CD4-positive, alpha-beta T cell (primary cell): ENCODE data around the gene SMTNL1. TPM values are rescaled to one million over a fixed set of nuclear protein-coding genes. Genes with fewer than 3 reads are reported as not detected.

Source experiments
- ATAC-seq: fragments of 200-7000 bp; cut with Tn5 transposase; one replicate; pipeline ENCODE4 v1.10.0; 2022; ENCODE audit warnings: mild to moderate bottlenecking; ENCODE audit not compliant: poor library complexity
- CTCF ChIA-PET: fragments of 350-600 bp; sonication (Branson Sonifier 250); formaldehyde crosslinking; loops from one replicate; lab custom pipeline; 2021; ENCODE audit warnings: antibody characterized with exemption, inconsistent platforms; lab: Charles Lee
- POLR2A ChIA-PET: fragments of 350-600 bp; sonication (Branson Sonifier 250); formaldehyde crosslinking; loops from one replicate; lab custom pipeline; 2021; ENCODE audit warnings: antibody characterized with exemption, inconsistent platforms; lab: Charles Lee
- DNase-seq, 14 experiments: peaks; one replicate each; pipeline ENCODE4 v3.0.0-alpha.2; 2013 to 2020; ENCODE audit warnings: mixed read lengths in 2 of 14
- H3K27ac ChIP-seq, 2 donors: one replicate each; pipeline versions ENCODE4 v1.5.1 to v1.7.0; 2013; ENCODE audit warnings: low read length in 2 of 2, low read depth in 1 of 2, mild to moderate bottlenecking in 1 of 2
- H3K27me3 ChIP-seq, 2 experiments: 1 replicate in 1 of 2; 2 replicates in 1 of 2; pipeline versions ENCODE4 v1.6.1 to v1.7.0; 2013; ENCODE audit warnings: low read length in 2 of 2, control low read depth in 1 of 2, mild to moderate bottlenecking in 1 of 2, moderate library complexity in 1 of 2; ENCODE audit not compliant: insufficient read depth in 2 of 2, control insufficient read depth in 1 of 2
- H3K36me3 ChIP-seq: one replicate; pipeline ENCODE4 v1.6.1; 2013; ENCODE audit warnings: low read length, control low read depth; ENCODE audit not compliant: insufficient read depth
- H3K4me1 ChIP-seq: one replicate; pipeline ENCODE4 v1.6.1; 2013; ENCODE audit warnings: low read length, control low read depth; ENCODE audit not compliant: insufficient read depth
- H3K4me3 ChIP-seq: one replicate; pipeline ENCODE4 v1.5.1; 2013; ENCODE audit warnings: mild to moderate bottlenecking, low read length, moderate library complexity
- H3K9me3 ChIP-seq, 2 experiments: 1 replicate in 1 of 2; 2 replicates in 1 of 2; pipeline versions ENCODE4 v1.6.1 to v1.7.0; 2013; ENCODE audit warnings: low read length in 2 of 2, mild to moderate bottlenecking in 2 of 2, control low read depth in 1 of 2, moderate library complexity in 1 of 2; ENCODE audit not compliant: control insufficient read depth in 1 of 2, insufficient read depth in 1 of 2
- H3K27ac Mint-ChIP-seq: one replicate; pipeline ENCODE4 v1.8.0; 2020; ENCODE audit warnings: mixed read lengths
- H3K27me3 Mint-ChIP-seq: one replicate; pipeline ENCODE4 v1.8.0; 2021; ENCODE audit warnings: mixed read lengths
- H3K36me3 Mint-ChIP-seq: one replicate; pipeline ENCODE4 v1.8.0; 2021; ENCODE audit warnings: low read depth, mixed read lengths
- H3K4me1 Mint-ChIP-seq: one replicate; pipeline ENCODE4 v1.8.0; 2021; ENCODE audit warnings: low read depth, mixed read lengths
- H3K4me3 Mint-ChIP-seq: one replicate; pipeline ENCODE4 v1.8.0; 2020; ENCODE audit warnings: mild to moderate bottlenecking, mixed read lengths
- H3K9me3 Mint-ChIP-seq: one replicate; pipeline ENCODE4 v1.8.0; 2020; ENCODE audit warnings: mixed read lengths
- intact Hi-C, 2 experiments: fragments of 100-400 bp; cut with DNase I in 1 of 2; cut with micrococcal nuclease in 1 of 2; formaldehyde crosslinking; loops; one replicate each; pipeline versions ENCODE4 v1.15.1 to v1.9.0; 2023 to 2025; cut with DNase I, micrococcal nuclease
- total RNA-seq, 174 experiments: library from RNA in 2 of 174; stranded (reverse) in 2 of 174; gene quantifications; one replicate each; pipeline ENCODE4 v1.2.3 and lab custom pipeline; 2021 to 2026
- TF ChIP-seq, protein P1 (sequence below): fragments of 200-600 bp; IDR thresholded peaks from one replicate; pipeline ENCODE4 v1.8.0; 2022; ENCODE audit warnings: antibody characterized with exemption, mild to moderate bottlenecking

Gene SMTNL1
- total RNA-seq, 2 experiments from 2014 or later: not detected

DNA sequence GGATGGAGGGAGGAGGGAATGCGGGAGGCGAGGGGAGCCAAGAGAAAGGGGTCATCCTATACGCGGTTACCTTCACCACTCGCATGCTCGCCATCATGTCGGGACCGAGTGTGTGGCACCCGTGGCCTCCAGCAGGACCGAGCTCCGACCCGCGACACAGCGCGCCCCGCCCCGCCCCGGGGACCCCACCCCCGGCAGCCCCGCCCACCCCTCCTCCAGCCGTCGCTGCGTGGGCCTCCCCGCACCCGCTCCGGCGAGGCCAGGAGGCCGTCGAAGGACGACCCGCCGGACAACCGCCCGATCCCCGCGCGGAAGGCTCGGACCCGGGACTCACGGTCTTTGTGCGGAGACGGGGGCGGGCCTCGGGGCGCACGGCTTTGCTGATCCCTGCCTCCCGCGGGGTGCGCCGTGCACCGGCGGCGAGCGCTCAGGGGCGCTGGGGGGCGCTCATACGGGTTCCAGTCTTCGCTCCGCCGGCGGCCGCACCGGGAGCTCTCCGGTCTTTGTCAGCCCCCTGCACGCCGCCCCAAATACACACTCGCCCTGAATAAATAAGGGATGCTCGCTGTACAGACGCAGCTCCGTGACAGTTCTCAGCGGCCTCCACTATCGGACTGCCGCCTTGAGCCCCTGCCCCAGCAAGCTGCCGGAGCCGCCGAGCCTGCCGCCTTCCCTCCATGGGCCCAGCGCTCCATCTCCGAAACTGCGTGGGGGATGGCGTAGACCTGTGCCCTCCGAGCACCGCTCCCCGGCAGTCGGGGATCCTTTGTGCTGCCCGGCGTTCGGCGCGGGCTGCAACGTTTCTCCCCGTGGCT, 30.3 kb downstream of the SMTNL1 start, which contains the start of gene UBE2L6:
Gene UBE2L6 (minus strand): TSS at position 158 of the 815 bp plus-strand sequence. CDS start 61 bp downstream, at position 97.
- ATAC-seq (peak; percentile 76), DNase-seq (peak; percentile 35 to 94 (median 74))
- intact Hi-C loops: loop anchor here (1.0 to 10.0 kb wide), 10 partner anchors 37 to 1570 kb away; partner anchors contain the start of genes TIMM10 (in 2 of the 2), MED19 (in 1 of the 2) and TMX2 (in 1 of the 2)
- TF ChIP-seq, protein P1, sequence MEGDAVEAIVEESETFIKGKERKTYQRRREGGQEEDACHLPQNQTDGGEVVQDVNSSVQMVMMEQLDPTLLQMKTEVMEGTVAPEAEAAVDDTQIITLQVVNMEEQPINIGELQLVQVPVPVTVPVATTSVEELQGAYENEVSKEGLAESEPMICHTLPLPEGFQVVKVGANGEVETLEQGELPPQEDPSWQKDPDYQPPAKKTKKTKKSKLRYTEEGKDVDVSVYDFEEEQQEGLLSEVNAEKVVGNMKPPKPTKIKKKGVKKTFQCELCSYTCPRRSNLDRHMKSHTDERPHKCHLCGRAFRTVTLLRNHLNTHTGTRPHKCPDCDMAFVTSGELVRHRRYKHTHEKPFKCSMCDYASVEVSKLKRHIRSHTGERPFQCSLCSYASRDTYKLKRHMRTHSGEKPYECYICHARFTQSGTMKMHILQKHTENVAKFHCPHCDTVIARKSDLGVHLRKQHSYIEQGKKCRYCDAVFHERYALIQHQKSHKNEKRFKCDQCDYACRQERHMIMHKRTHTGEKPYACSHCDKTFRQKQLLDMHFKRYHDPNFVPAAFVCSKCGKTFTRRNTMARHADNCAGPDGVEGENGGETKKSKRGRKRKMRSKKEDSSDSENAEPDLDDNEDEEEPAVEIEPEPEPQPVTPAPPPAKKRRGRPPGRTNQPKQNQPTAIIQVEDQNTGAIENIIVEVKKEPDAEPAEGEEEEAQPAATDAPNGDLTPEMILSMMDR: no peak
- H3K36me3 ChIP-seq: peaks cover 5% of the 10 kb centered on the region
- H3K4me1 Mint-ChIP-seq: peaks cover 53% of the 10 kb centered on the region
- peak within 1 kb of the TSS; percentile 95 for H3K4me3 ChIP-seq
- peaks cover 31% of the 10 kb centered on the region for H3K36me3 Mint-ChIP-seq
- H3K9me3 ChIP-seq: no peaks in the 10 kb centered on the region
- no peaks in the 10 kb centered on the region for H3K27me3 ChIP-seq
- POLR2A ChIA-PET: interaction anchor here (0.7 to 3.5 kb wide), 16 partner anchors 36 to 242 kb away, joined by 3 to 34 read pairs (median 4); partner anchors contain the start of genes SSRP1, TIMM10, TNKS1BP1 and YPEL4
- peaks cover 33% of the 10 kb centered on the region for H3K4me1 ChIP-seq
- peak within 1 kb of the TSS; percentile 100 for H3K4me3 Mint-ChIP-seq
- peak within 1 kb of the TSS; percentile 80 to 82 for H3K27ac ChIP-seq
- CTCF ChIA-PET: interaction anchor here (0.6 to 2.5 kb wide), 24 partner anchors 8 to 232 kb away, joined by 3 to 47 read pairs (median 4); partner anchors contain the start of genes CLP1, MED19, TIMM10 and TMX2
- no peaks in the 10 kb centered on the region for H3K27me3 Mint-ChIP-seq
- H3K27ac Mint-ChIP-seq: peak within 1 kb of the TSS; percentile 92
- no peaks in the 10 kb centered on the region for H3K9me3 Mint-ChIP-seq

DNA sequence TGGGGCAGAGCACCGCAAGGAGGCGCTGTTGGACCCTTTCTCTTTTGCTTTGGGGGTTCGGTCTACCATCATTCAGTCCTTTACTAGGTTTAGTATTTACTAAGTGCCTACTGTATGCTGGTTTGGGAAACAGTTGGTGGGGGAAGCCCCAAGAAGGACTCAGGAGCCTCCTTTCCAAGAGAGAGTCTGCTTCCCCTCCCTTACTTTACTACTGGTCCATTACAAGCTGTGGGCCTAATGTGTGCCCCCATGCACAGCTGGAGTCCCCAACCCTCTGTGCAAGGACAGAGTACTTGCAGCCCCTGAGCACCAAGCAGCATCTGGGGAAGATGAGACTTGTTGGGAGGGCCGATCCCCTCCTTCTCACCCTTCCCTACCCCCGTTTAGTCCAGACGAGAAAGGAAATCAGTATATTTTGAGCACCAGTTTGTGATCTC, 31.0 kb downstream of the SMTNL1 start:
- Histone ChIP-seq H3K4me1 (peaks cover 30% of the 10 kb centered on the region), H3K27me3 (no peaks in the 10 kb centered on the region), H3K9me3 (no peaks in the 10 kb centered on the region), H3K27ac (peak overlapping the region; percentile 79 to 80), H3K4me3 (peak overlapping the region; percentile 95), H3K36me3 (peaks cover 5% of the 10 kb centered on the region)
- Mint-ChIP-seq H3K27me3 (no peaks in the 10 kb centered on the region), H3K36me3 (peaks cover 28% of the 10 kb centered on the region), H3K4me1 (peaks cover 50% of the 10 kb centered on the region), H3K4me3 (peak overlapping the region; percentile 100), H3K9me3 (no peaks in the 10 kb centered on the region), H3K27ac (peak overlapping the region; percentile 92)
- intact Hi-C loops: loop anchor here (1.0 to 10.0 kb wide), 6 partner anchors 73 to 1569 kb away; no protein-coding TSS in a partner anchor
- TF ChIP-seq, protein P1: peak; percentile 88
- ChIA-PET POLR2A (interaction anchor here (0.6 to 3.5 kb wide), 13 partner anchors 38 to 243 kb away, joined by 3 to 34 read pairs (median 4); partner anchors contain the start of genes MED19, SSRP1, TIMM10 and TMX2), CTCF (interaction anchor here (0.6 to 2.5 kb wide), 23 partner anchors 9 to 232 kb away, joined by 3 to 47 read pairs (median 4); partner anchors contain the start of genes CLP1, MED19, TIMM10 and TMX2)
- DNase-seq: peak in 9 of 14 experiments; percentile 2 to 95 (median 90)
- peak; percentile 7 for ATAC-seq

DNA sequence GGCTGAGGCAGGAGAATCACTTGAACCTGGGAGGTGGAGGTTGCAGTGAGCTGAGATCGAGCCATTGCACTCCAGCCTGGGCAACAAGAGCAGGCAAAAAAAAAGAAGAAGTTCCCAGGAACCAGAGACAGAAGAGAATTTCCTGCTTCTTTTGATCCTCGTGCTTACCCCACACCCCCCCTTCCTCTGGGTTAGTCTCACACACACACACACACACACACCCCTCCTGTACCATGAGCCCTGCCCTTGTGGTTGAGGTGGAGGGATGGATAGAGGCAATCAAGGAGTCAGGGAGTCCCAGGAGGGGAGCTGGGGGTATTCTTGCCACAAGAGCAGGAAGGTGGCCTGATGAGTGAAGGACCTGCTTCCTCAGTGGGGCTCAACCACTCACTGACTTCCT, 34.2 kb downstream of the SMTNL1 start:
- POLR2A ChIA-PET: no interaction called here
- H3K27me3 ChIP-seq: no peaks in the 10 kb centered on the region
- Mint-ChIP-seq H3K9me3 (no peaks in the 10 kb centered on the region), H3K27me3 (peaks cover 7% of the 10 kb centered on the region), H3K4me1 (peaks cover 20% of the 10 kb centered on the region), H3K36me3 (peaks cover 10% of the 10 kb centered on the region), H3K4me3 (no peak overlapping the region), H3K27ac (no peak overlapping the region)
- peaks cover 14% of the 10 kb centered on the region for H3K4me1 ChIP-seq
- H3K9me3 ChIP-seq: no peaks in the 10 kb centered on the region
- no peaks in the 10 kb centered on the region for H3K36me3 ChIP-seq
- TF ChIP-seq, protein P1: no peak
- H3K27ac ChIP-seq: no peak overlapping the region
- ATAC-seq: no peak
- intact Hi-C loops: no loop called here
- no peak overlapping the region for H3K4me3 ChIP-seq
- CTCF ChIA-PET: interaction anchor here (1.4 kb wide), 1 partner anchor 78 kb away, joined by 3 read pairs; no protein-coding TSS in a partner anchor
- no peak for DNase-seq
